NCI-H446 (cell line): ENCODE measurements around the gene RNF186.
"Not testable (repeated sequence)": the region's sequence is repeated elsewhere in the genome, so short reads cannot be mapped to it uniquely, and the experiment has no call there.

Source experiments
- DNase-seq, 2 experiments: peaks; one replicate each; lab custom pipeline; 2025; lab: John Stamatoyannopoulos, UW

The RNF186 gene

GRCh38 chr1:19814681-19815503 is at the start of gene RNF186:
Gene RNF186 (minus strand): TSS chr1:19815283. CDS start chr1:19815101, 182 bp downstream.
- DNase-seq = no peak

- DNase-seq = no peak
Observed at GRCh38 chr1:19864570-19865160, 49.6 kb upstream of the RNF186 start.

- no peak for DNase-seq
Observed at GRCh38 chr1:19862944-19863343, 47.9 kb upstream of the RNF186 start.

GRCh38 chr1:19861842-19862530 is 46.9 kb upstream of the RNF186 start:
- no peak for DNase-seq

GRCh38 chr1:19861034-19861433 is 46.0 kb upstream of the RNF186 start:
- DNase-seq = no peak

- DNase-seq = no peak
Observed at GRCh38 chr1:19860418-19860817, 45.3 kb upstream of the RNF186 start.

- DNase-seq = no peak
Observed at GRCh38 chr1:19859876-19860275, 44.8 kb upstream of the RNF186 start.

- no peak for DNase-seq
Observed at GRCh38 chr1:19858893-19859292, 43.8 kb upstream of the RNF186 start.

- no peak for DNase-seq
Observed at GRCh38 chr1:19854866-19855265, 39.8 kb upstream of the RNF186 start.

GRCh38 chr1:19852036-19852435 is 37.0 kb upstream of the RNF186 start:
- no peak for DNase-seq

- no peak for DNase-seq
Observed at GRCh38 chr1:19850214-19850613, 35.1 kb upstream of the RNF186 start.

GRCh38 chr1:19849307-19849706 is 34.2 kb upstream of the RNF186 start:
- DNase-seq = not testable (repeated sequence)

- not testable (repeated sequence) for DNase-seq
Observed at GRCh38 chr1:19847334-19847733, 32.3 kb upstream of the RNF186 start.

GRCh38 chr1:19846338-19846737 is 31.3 kb upstream of the RNF186 start:
- no peak for DNase-seq

- DNase-seq = no peak
Observed at GRCh38 chr1:19845555-19845954, 30.5 kb upstream of the RNF186 start.

GRCh38 chr1:19844731-19845495 is 29.8 kb upstream of the RNF186 start:
- DNase-seq = no peak

GRCh38 chr1:19840228-19840627 is 25.1 kb upstream of the RNF186 start:
- no peak for DNase-seq

- no peak for DNase-seq
Observed at GRCh38 chr1:19837866-19838265, 22.8 kb upstream of the RNF186 start.

- no peak for DNase-seq
Observed at GRCh38 chr1:19835578-19835977, 20.5 kb upstream of the RNF186 start.

- DNase-seq = no peak
Observed at GRCh38 chr1:19831441-19831840, 16.4 kb upstream of the RNF186 start.

- DNase-seq = no peak
Observed at GRCh38 chr1:19828546-19828945, 13.5 kb upstream of the RNF186 start.

GRCh38 chr1:19825298-19825697 is 10.2 kb upstream of the RNF186 start:
- DNase-seq = no peak
